GM23338 (cell line): Measurements from ENCODE around the gene AFF1.

Source experiments
- CTCF ChIP-seq, 2 experiments: fragments of 200-600 bp in 1 of 2; sonication (generic) in 1 of 2; conservative IDR thresholded peaks; 2 replicates each; pipeline versions ENCODE4 v1.5.1 to v1.6.1; 2016 to 2017; ENCODE audit warnings: antibody characterized with exemption in 2 of 2, low read depth in 2 of 2, mild to moderate bottlenecking in 2 of 2, moderate library complexity in 1 of 2
- ZNF114 ChIP-seq: fragments of 250-450 bp; sonication (Bioruptor Pico); IDR thresholded peaks from 2 replicates; pipeline ENCODE4 v1.5.0; 2020; ENCODE audit warnings: mild to moderate bottlenecking, moderate library complexity

GRCh38 chr4:86994686-86995085 lies 59.9 kb downstream of the AFF1 start:
- no peak for TF ChIP-seq ZNF114 (CRISPR knock-in tag)
- TF ChIP-seq CTCF (conservative IDR thresholded peaks at IDR 0.05; ENCODE audit: low read depth in 2 of 2) = no peak
